ENCODE measurements around the gene TMEM181. TPM values are rescaled to one million over a fixed set of nuclear protein-coding genes. Genes with fewer than 3 reads are reported as not detected.

The TMEM181 gene
- total RNA-seq, 2 experiments from 2014 or later = 8.3 to 9.9 TPM

- H3K27me3 Mint-ChIP-seq = no peaks in the 10 kb centered on the region
- ATAC-seq (no peak), DNase-seq (no peak)
- peaks cover 70% of the 10 kb centered on the region for H3K4me1 Mint-ChIP-seq
- no peak overlapping the region for H3K4me3 Mint-ChIP-seq
- H3K27ac Mint-ChIP-seq = peak overlapping the region; percentile 72
- H3K9me3 Mint-ChIP-seq (ENCODE audit: low read depth) = no peaks in the 10 kb centered on the region
- peaks cover 74% of the 10 kb centered on the region for H3K36me3 Mint-ChIP-seq (ENCODE audit: low read depth)
- CTCF ChIA-PET = interaction anchor here (0.8 to 1.2 kb wide), 2 partner anchors 33 to 56 kb away, joined by 4 read pairs; no protein-coding TSS in a partner anchor
- intact Hi-C loops (cut with DNase I, micrococcal nuclease) = loop anchor here in 1 of 2 experiments (1.0 to 5.0 kb wide), 2 partner anchors 8 to 37 kb away; no protein-coding TSS in a partner anchor
- POLR2A ChIA-PET = interaction anchor here (0.5 kb wide), 1 partner anchor 67 kb away, joined by 3 read pairs; no protein-coding TSS in a partner anchor
Measured at GRCh38 chr6:158634695-158635426, 75.0 kb downstream of the TMEM181 start.

- Mint-ChIP-seq H3K4me3 (no peak overlapping the region), H3K36me3 (ENCODE audit: low read depth) (peaks cover 76% of the 10 kb centered on the region), H3K4me1 (peaks cover 72% of the 10 kb centered on the region), H3K27ac (peak overlapping the region; percentile 72), H3K27me3 (no peaks in the 10 kb centered on the region), H3K9me3 (ENCODE audit: low read depth) (no peaks in the 10 kb centered on the region)
- DNase-seq (no peak), ATAC-seq (no peak)
- intact Hi-C loops (cut with DNase I, micrococcal nuclease) = loop anchor here in 1 of 2 experiments (1.0 to 5.0 kb wide), 2 partner anchors 8 to 37 kb away; no protein-coding TSS in a partner anchor
- POLR2A ChIA-PET = no interaction called here
- CTCF ChIA-PET = interaction anchor here (0.6 to 1.2 kb wide), 4 partner anchors 33 to 476 kb away, joined by 3 to 4 read pairs (median 4); no protein-coding TSS in a partner anchor
Measured at GRCh38 chr6:158635427-158636073, 75.7 kb downstream of the TMEM181 start.

GRCh38 chr6:158636778-158637177 is 76.9 kb downstream of the TMEM181 start:
- intact Hi-C loops (cut with DNase I, micrococcal nuclease) = loop anchor here in 1 of 2 experiments (5.0 kb wide), 1 partner anchor 36 kb away; no protein-coding TSS in a partner anchor
- H3K4me1 Mint-ChIP-seq = peaks cover 69% of the 10 kb centered on the region
- H3K9me3 Mint-ChIP-seq (ENCODE audit: low read depth) = no peaks in the 10 kb centered on the region
- H3K4me3 Mint-ChIP-seq = no peak overlapping the region
- CTCF ChIA-PET = interaction anchor here (0.7 to 2.0 kb wide), 4 partner anchors 9 to 358 kb away, joined by 3 to 8 read pairs (median 4); no protein-coding TSS in a partner anchor
- ATAC-seq (no peak), DNase-seq (no peak)
- no peaks in the 10 kb centered on the region for H3K27me3 Mint-ChIP-seq
- POLR2A ChIA-PET = no interaction called here
- peaks cover 74% of the 10 kb centered on the region for H3K36me3 Mint-ChIP-seq (ENCODE audit: low read depth)
- peak overlapping the region; percentile 39 for H3K27ac Mint-ChIP-seq

DNA sequence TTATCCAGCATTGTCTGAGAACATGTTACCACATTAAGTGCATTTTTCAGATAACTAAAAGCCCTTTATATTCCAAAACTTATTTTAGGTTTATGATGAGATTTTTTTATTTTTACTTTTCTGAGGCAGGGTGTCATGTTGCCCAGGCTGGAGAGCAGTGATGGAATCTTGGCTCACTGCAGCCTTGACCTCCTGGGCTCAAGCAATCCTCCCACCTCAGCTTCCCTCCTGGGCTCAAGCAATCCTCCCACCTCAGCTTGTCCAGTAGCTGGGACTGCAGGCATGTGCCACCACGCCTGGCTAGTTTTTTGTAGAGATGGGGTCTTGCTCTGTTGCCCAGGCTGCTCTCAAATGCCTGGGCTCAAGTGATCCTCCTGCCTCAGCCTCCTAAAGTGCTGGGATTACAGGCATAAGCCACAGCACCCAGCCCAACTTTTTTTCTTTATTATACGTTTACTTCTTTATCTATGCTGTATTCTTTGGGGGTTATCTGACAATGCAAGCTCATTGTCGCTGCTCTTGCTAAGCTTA is 78.5 kb downstream of the TMEM181 start:
- Mint-ChIP-seq H3K4me1 (peaks cover 76% of the 10 kb centered on the region), H3K9me3 (ENCODE audit: low read depth) (no peaks in the 10 kb centered on the region), H3K27me3 (no peaks in the 10 kb centered on the region), H3K36me3 (ENCODE audit: low read depth) (peaks cover 77% of the 10 kb centered on the region), H3K4me3 (no peak overlapping the region), H3K27ac (peak overlapping the region; percentile 79)
- POLR2A ChIA-PET = interaction anchor here (0.5 to 1.2 kb wide), 4 partner anchors 11 to 792 kb away, joined by 3 to 5 read pairs (median 3); partner anchors contain the start of gene SYTL3
- intact Hi-C loops (cut with DNase I, micrococcal nuclease) = loop anchor here in 1 of 2 experiments (5.0 kb wide), 1 partner anchor 34 kb away; no protein-coding TSS in a partner anchor
- DNase-seq = no peak
- ATAC-seq = no peak
- CTCF ChIA-PET = interaction anchor here (0.8 to 2.0 kb wide), 5 partner anchors 8 to 52 kb away, joined by 3 to 8 read pairs (median 4); no protein-coding TSS in a partner anchor

DNA sequence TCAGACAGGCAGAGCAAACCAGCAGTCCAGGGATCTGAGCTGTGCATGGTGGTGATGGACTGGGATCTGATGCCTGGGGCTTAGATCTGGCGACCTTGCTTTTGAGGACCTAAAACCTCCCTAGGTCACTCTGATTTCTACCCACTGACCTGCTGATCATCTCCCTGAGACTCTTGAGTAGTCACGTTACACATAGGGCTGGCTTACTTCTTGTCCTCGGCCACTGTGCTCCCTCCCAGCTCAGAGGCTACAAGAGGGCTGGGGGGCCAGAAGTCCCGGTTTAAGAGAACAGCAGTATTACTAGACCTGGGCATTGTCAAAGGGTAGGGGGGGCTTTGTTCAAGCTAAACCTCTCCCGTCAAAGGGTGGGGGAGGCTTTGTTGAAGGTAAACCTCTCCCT is 79.2 kb downstream of the TMEM181 start:
- H3K9me3 Mint-ChIP-seq (ENCODE audit: low read depth) = no peaks in the 10 kb centered on the region
- H3K27ac Mint-ChIP-seq = peak overlapping the region; percentile 79
- POLR2A ChIA-PET = interaction anchor here (0.5 to 1.2 kb wide), 4 partner anchors 10 to 791 kb away, joined by 3 to 5 read pairs (median 3); partner anchors contain the start of gene SYTL3

DNA sequence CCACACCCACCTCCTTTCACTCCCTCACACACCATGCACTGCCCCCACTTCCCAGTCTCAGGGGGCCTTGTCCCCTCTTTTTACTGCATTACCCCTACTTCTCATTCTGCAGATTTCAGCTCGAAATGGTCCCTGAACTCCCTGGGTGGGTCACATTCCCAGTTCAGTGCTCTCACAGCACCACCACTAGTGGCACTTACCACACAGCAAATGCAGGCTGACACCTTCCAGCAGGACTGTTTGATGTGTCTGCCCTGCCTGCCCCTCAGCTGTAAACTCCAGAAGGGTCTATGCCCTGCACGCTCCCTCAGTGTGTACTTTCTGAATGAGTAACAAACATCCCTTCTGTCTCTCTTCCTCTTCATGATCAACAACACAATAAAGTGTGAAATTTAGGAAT is 80.6 kb downstream of the TMEM181 start:
- DNase-seq (no peak), ATAC-seq (no peak)
- no peaks in the 10 kb centered on the region for H3K27me3 Mint-ChIP-seq
- peaks cover 73% of the 10 kb centered on the region for H3K4me1 Mint-ChIP-seq
- H3K4me3 Mint-ChIP-seq = peak overlapping the region; percentile 29
- intact Hi-C loops (cut with DNase I, micrococcal nuclease) = loop anchor here in 1 of 2 experiments (10.0 kb wide), 2 partner anchors 756 to 1856 kb away; no protein-coding TSS in a partner anchor
- H3K36me3 Mint-ChIP-seq (ENCODE audit: low read depth) = peaks cover 70% of the 10 kb centered on the region
- POLR2A ChIA-PET = interaction anchor here (2.0 kb wide), 1 partner anchor 12 kb away, joined by 9 read pairs; no protein-coding TSS in a partner anchor
- H3K9me3 Mint-ChIP-seq (ENCODE audit: low read depth) = no peaks in the 10 kb centered on the region
- peak overlapping the region; percentile 87 for H3K27ac Mint-ChIP-seq
- CTCF ChIA-PET = interaction anchor here (0.7 to 1.0 kb wide), 3 partner anchors 20 to 95 kb away, joined by 3 to 4 read pairs (median 4); no protein-coding TSS in a partner anchor

More for the DNA sequence above, 79.2 kb downstream of the TMEM181 start:
- no peaks in the 10 kb centered on the region for H3K27me3 Mint-ChIP-seq
- CTCF ChIA-PET = interaction anchor here (0.9 to 1.2 kb wide), 2 partner anchors 8 to 52 kb away, joined by 4 read pairs; no protein-coding TSS in a partner anchor
- H3K36me3 Mint-ChIP-seq (ENCODE audit: low read depth) = peaks cover 81% of the 10 kb centered on the region
- H3K4me3 Mint-ChIP-seq = no peak overlapping the region
- intact Hi-C loops (cut with DNase I, micrococcal nuclease) = loop anchor here in 1 of 2 experiments (5.0 kb wide), 1 partner anchor 33 kb away; no protein-coding TSS in a partner anchor
- DNase-seq = no peak
- ATAC-seq = no peak
- peaks cover 76% of the 10 kb centered on the region for H3K4me1 Mint-ChIP-seq

GRCh38 chr6:158642097-158642601 is 82.3 kb downstream of the TMEM181 start:
- Mint-ChIP-seq H3K36me3 (ENCODE audit: low read depth) (peaks cover 61% of the 10 kb centered on the region), H3K4me3 (peak overlapping the region; percentile 99), H3K27ac (peak overlapping the region; percentile 99), H3K4me1 (peaks cover 75% of the 10 kb centered on the region), H3K9me3 (ENCODE audit: low read depth) (no peaks in the 10 kb centered on the region), H3K27me3 (no peaks in the 10 kb centered on the region)
- CTCF ChIA-PET = interaction anchor here (0.7 to 2.5 kb wide), 3 partner anchors 11 to 349 kb away, joined by 3 to 6 read pairs (median 4); no protein-coding TSS in a partner anchor
- DNase-seq = peak; percentile 10
- intact Hi-C loops (cut with DNase I, micrococcal nuclease) = loop anchor here in 1 of 2 experiments (2.0 to 10.0 kb wide), 3 partner anchors 427 to 1857 kb away; no protein-coding TSS in a partner anchor
- POLR2A ChIA-PET = interaction anchor here (0.9 to 4.0 kb wide), 2 partner anchors 10 to 11 kb away, joined by 3 to 71 read pairs; no protein-coding TSS in a partner anchor
- ATAC-seq = no peak

DNA sequence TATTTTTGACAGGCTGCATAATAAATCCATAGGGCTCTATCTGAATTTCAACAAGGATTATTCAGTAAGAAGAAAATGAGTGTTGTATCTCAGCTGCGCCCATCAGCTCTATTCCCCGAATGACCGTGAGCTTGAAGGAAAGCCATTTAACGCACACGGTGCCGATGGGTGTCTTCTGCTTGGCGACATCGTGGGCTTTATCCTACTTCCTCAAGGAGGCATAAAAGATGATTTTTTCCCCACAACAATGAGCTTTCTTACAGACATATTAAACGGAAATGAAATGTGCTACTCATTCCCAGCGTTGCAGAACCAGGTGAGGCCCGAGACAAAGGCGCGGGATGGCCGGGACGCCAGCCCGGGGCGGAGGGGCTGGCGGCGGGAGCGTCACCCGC is 83.9 kb downstream of the TMEM181 start:
- CTCF ChIA-PET = interaction anchor here (0.8 to 2.8 kb wide), 10 partner anchors 9 to 47 kb away, joined by 3 to 11 read pairs (median 4); no protein-coding TSS in a partner anchor
- DNase-seq (no peak), ATAC-seq (no peak)

DNA sequence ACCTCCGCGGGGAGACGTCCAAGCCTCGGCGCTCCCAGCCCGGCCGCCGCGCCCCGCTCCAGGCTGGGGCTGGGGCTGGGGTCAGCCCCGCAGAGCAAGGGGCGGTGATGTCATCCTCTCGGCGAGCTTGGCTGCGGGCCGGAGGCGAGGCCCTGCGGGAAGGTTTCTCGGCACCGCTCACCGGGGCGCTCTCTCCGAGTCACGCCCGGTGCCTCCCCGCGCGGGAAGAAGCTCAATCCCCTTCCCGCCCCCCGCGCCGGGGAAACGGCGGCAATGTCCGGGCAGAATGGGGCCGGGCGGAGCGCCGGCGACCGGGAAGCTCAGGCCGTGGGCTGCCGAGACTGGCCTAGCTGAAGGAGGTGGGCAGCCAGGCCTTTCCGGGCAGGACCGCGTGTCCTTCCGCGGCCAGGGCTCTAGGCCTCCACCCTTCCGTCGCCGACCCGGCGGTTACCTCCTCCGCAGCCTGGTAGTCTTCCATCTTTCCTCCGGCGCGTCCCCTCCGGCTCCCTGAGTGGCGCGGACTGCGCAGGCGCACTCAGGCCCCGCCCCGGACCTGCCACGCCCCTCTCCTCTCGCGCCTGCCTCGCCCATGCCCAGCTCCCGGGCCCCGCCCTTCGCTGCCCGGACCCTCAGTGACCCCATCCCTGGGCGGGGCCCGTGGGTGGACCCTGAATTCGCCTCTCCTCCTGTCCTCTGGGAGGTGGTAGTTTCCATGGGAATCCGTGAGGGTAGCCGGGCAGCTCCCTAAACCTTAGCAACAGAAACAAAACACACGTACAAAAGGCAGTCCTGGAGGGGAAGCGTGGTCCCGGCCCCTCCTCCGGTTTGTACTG is 84.6 kb downstream of the TMEM181 start, which contains the start of gene DYNLT1:
TSS of gene DYNLT1 (minus strand) at position 513 of the 833 bp plus-strand sequence. CDS start at position 478, 35 bp downstream.
- POLR2A ChIA-PET = interaction anchor here (0.6 to 4.0 kb wide), 7 partner anchors 8 to 373 kb away, joined by 3 to 71 read pairs (median 6); no protein-coding TSS in a partner anchor
- H3K27ac Mint-ChIP-seq = peak within 1 kb of the TSS; percentile 99
- H3K4me3 Mint-ChIP-seq = peak within 1 kb of the TSS; percentile 99

More for the DNA sequence above, 83.9 kb downstream of the TMEM181 start:
- H3K27ac Mint-ChIP-seq = peak overlapping the region; percentile 99
- H3K27me3 Mint-ChIP-seq = no peaks in the 10 kb centered on the region
- intact Hi-C loops (cut with DNase I, micrococcal nuclease) = loop anchor here (1.0 to 10.0 kb wide), 11 partner anchors 9 to 1859 kb away; partner anchors contain the start of genes GTF2H5 (in 1 of the 2), SERAC1 (in 1 of the 2), TMEM181 (in 1 of the 2) and WTAP (in 1 of the 2)
- peak overlapping the region; percentile 99 for H3K4me3 Mint-ChIP-seq
- H3K9me3 Mint-ChIP-seq (ENCODE audit: low read depth) = peaks cover 2% of the 10 kb centered on the region
- POLR2A ChIA-PET = interaction anchor here (0.7 to 4.0 kb wide), 5 partner anchors 9 to 374 kb away, joined by 3 to 71 read pairs (median 4); no protein-coding TSS in a partner anchor
- peaks cover 52% of the 10 kb centered on the region for H3K36me3 Mint-ChIP-seq (ENCODE audit: low read depth)
- peaks cover 77% of the 10 kb centered on the region for H3K4me1 Mint-ChIP-seq

More for the DNA sequence above, 84.6 kb downstream of the TMEM181 start, which contains the start of gene DYNLT1:
- Mint-ChIP-seq H3K36me3 (ENCODE audit: low read depth) (peaks cover 47% of the 10 kb centered on the region), H3K4me1 (peaks cover 77% of the 10 kb centered on the region), H3K27me3 (no peaks in the 10 kb centered on the region), H3K9me3 (ENCODE audit: low read depth) (peaks cover 2% of the 10 kb centered on the region)
- CTCF ChIA-PET = interaction anchor here (0.6 to 2.8 kb wide), 11 partner anchors 7 to 704 kb away, joined by 3 to 11 read pairs (median 4); no protein-coding TSS in a partner anchor
- peak; percentile 43 for ATAC-seq
- intact Hi-C loops (cut with DNase I, micrococcal nuclease) = loop anchor here (1.0 to 10.0 kb wide), 15 partner anchors 9 to 1860 kb away; partner anchors contain the start of genes GTF2H5 (in 1 of the 2), SERAC1 (in 1 of the 2), SNX9 (in 1 of the 2) and TAGAP (in 1 of the 2)
- peak; percentile 94 for DNase-seq
